ENCODE results near the gene CEP170B. TPM values are rescaled to one million over a fixed set of nuclear protein-coding genes. Genes with fewer than 3 reads are reported as not detected.
"Not testable (repeated sequence)": the region's sequence is repeated elsewhere in the genome, so short reads cannot be mapped to it uniquely, and the experiment has no call there.

Gene CEP170B
- polyA plus RNA-seq, 4 donors = 3.6 to 21.2 (median 11.1) TPM

GRCh38 chr14:104900639-104901512 lies 35.8 kb downstream of the CEP170B start:
- no peak for DNase-seq (ENCODE audit: low read depth in 4 of 4, low spot score in 3 of 4)

DNA sequence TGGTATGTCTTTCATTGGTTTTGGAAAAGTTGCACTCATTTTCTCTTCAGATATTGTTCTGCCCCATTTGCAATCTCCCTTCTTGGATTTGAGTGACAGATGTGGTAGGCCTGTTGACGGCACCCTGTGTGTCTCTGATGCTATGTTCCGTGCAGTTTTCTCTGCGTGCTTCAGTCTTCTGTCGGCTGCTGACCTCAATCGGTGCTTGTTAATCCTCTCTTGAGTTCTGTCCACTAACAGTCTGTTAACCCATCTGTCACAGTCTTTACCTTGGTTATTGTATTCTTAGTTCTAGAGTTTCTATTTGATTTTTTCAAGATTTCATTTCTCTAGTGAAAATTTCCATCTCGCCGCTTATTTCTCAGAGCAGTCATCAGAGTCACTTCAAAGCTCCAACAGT lies 38.9 kb downstream of the CEP170B start:
- DNase-seq (ENCODE audit: low read depth in 4 of 4, low spot score in 3 of 4) = no peak

- not testable (repeated sequence) for DNase-seq (ENCODE audit: low read depth in 4 of 4, low spot score in 3 of 4)
Measured at GRCh38 chr14:104904650-104905578, 39.8 kb downstream of the CEP170B start.

DNA sequence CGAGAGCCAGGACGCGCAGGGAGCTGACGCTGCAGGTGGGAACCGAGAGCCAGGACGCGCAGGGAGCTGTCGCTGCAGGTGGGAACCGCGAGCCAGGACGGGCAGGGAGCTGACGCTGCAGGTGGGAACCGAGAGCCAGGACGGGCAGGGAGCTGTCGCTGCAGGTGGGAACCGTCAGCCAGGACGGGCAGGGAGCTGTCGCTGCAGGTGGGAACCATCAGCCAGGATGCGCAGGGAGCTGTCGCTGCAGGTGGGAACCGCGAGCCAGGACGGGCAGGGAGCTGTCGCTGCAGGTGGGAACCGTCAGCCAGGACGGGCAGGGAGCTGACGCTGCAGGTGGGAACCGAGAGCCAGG lies 40.5 kb downstream of the CEP170B start:
- DNase-seq (ENCODE audit: low read depth in 4 of 4, low spot score in 3 of 4) = not testable (repeated sequence)

GRCh38 chr14:104908303-104908702 lies 43.2 kb downstream of the CEP170B start:
- DNase-seq (ENCODE audit: low read depth in 4 of 4, low spot score in 3 of 4) = no peak

DNA sequence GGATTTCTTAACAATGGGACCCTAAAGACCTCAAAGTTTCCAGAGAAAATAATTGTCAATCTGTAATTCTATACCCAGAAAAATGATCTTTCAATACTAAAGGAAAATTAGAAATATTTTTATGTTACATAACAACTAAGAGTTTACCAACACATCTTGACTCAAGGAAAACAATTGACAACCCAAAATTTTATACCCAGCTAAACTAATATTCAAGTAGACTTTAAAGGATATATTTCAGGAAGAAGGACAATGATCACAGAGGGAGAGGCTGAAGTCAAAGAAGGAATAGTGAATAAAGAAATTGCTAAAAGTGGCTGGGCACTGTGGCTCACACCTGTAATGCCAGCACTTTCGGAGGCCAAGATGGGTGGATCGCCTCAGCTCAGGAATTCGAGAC lies 47.0 kb downstream of the CEP170B start:
- DNase-seq (ENCODE audit: low read depth in 4 of 4, low spot score in 3 of 4) = no peak

DNA sequence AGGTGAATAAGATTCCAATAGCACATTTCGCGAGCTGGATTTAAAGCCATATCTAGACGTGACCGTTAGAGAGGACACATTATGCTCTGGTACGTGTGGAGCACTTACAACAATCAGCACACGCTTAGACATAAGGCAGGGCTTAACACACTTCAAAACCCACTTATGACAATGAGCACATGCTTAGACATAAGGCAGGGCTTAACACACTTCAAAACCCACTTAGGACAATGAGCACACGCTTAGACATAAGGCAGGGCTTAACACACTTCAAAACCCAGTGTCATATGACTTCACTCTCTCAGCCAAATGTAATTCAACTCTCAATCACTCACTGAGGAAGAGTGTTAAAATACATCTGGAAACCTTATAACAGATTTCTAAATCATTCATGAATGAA lies 48.4 kb downstream of the CEP170B start:
- DNase-seq (ENCODE audit: low read depth in 4 of 4, low spot score in 3 of 4) = no peak

GRCh38 chr14:104917116-104917515 lies 52.0 kb downstream of the CEP170B start:
- DNase-seq (ENCODE audit: low read depth in 4 of 4, low spot score in 3 of 4) = no peak

DNA sequence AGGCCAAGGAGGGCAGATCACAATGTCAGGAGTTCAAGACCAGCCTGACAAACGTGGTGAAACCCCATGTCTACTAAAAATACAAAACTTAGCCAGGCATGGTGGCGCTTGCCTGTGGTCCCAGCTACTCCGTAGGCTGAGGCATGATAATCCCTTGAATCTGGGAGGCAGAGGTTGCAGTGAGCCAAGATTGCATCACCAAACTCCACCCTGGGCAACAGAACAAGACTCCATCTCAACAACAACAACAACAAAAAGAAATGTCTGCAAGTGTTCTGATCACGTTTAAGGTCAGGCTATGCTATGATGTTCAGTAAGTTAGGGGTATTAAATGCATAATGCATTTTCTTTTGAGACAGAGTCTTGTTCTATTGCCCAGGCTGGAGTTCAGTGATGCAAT lies 52.9 kb downstream of the CEP170B start:
- no peak for DNase-seq (ENCODE audit: low read depth in 4 of 4, low spot score in 3 of 4)

GRCh38 chr14:104919152-104919992 lies 54.3 kb downstream of the CEP170B start:
- DNase-seq (ENCODE audit: low read depth in 4 of 4, low spot score in 3 of 4) = not testable (repeated sequence)

DNA sequence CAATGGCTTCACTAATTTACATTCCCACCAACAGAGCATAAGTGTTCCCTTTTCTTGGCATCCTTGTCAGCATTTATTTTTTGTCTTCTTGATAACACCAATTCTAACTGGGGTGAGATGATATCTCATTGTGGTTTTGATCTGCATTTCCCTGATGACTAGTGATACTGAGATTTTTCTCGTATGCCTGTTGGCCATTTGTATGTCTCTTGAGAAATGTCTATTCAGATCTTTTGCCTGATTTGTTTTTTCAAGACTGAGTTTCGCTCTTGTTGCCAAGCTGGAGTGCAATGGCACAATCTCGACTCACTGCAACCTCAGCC lies 54.9 kb downstream of the CEP170B start:
- no peak for DNase-seq (ENCODE audit: low read depth in 4 of 4, low spot score in 3 of 4)

- DNase-seq (ENCODE audit: low read depth in 4 of 4, low spot score in 3 of 4) = no peak
Measured at GRCh38 chr14:104923640-104924420, 58.8 kb downstream of the CEP170B start.

DNA sequence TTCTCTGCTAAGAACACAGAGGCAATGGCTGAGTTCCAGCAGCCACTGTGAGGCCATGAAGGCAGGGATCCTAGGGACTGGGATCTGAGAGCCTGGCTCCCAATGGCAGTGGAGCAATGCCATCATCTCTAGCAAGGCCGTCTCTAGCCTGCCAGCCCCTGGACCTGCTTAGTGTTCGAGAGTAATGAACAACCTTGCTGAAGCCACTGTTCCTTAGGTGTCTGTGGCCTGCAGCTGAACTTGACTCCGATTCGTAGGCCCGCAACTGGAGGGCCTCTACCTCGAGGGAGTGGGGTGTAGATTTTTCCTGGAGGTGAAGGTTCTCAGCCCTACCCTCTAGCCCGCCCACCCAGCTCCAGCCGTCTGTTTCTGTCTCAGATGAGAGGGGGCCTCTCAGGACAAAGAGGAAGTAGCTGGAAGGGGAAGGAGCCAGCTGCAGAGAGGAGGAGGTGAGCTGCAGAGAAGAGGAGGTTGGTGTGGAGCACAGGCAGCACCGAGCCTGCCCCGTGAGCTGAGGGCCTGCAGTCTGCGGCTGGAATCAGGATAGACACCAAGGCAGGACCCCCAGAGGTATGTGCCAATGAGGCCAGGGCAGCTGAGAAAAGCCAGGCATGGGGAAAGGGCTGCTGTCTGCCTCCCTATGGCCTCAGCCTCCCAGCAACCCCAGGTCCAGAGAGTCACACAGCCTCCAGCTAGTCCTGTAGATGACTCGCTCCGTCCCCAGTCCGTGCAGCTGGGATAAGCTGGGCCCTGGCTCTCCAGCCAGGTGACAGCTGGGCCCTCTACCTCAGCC lies 59.5 kb downstream of the CEP170B start, which contains the start of gene PLD4:
Gene PLD4 (plus strand): TSS at position 459 of the 793 bp plus-strand sequence. CDS start 2,262 bp downstream, outside the sequence.
- DNase-seq (ENCODE audit: low read depth in 4 of 4, low spot score in 3 of 4) = no peak

GRCh38 chr14:104925214-104925854 lies 60.3 kb downstream of the CEP170B start:
- no peak for DNase-seq (ENCODE audit: low read depth in 4 of 4, low spot score in 3 of 4)

GRCh38 chr14:104925855-104926609 lies 61.0 kb downstream of the CEP170B start:
- no peak for DNase-seq (ENCODE audit: low read depth in 4 of 4, low spot score in 3 of 4)

- no peak for DNase-seq (ENCODE audit: low read depth in 4 of 4, low spot score in 3 of 4)
Measured at GRCh38 chr14:104926619-104927431, 61.8 kb downstream of the CEP170B start.

DNA sequence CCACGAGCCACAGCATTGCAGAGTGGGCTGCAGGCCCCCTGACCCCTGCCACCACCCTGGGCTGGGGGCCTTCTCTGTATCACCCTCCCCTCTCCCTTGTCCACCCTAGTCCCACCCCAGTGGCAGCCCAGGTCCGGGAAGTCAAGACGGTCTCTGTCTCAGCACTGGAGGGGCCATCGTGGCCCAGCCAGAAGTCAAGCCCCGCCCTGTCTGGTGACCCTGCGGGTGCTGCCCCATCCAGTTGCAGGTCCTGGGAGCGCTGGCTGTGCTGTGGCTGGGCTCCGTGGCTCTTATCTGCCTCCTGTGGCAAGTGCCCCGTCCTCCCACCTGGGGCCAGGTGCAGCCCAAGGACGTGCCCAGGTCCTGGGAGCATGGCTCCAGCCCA lies 62.4 kb downstream of the CEP170B start:
- DNase-seq (ENCODE audit: low read depth in 4 of 4, low spot score in 3 of 4) = no peak
